IMR-90 (cell line): ENCODE measurements around the gene CYB561D2. TPM values are rescaled to one million over a fixed set of nuclear protein-coding genes. Genes with fewer than 3 reads are reported as not detected.

Source experiments
- ATAC-seq: fragments of 200-7000 bp; cut with Tn5 transposase; 2 replicates; pipeline ENCODE4 v1.9.1; 2020; ENCODE audit warnings: low read depth, mild to moderate bottlenecking, moderate library complexity
- BruUV-seq: library from RNA; stranded (reverse); fragments of 400-500 nt; replicated peaks from 2 replicates; lab custom pipeline; 2021; lab: Mats Ljungman, UMichigan
- CTCF ChIA-PET: fragments of 300-600 bp; formaldehyde crosslinking; extraction: SDS; loops from one replicate; lab custom pipeline; 2021; ENCODE audit warnings: antibody characterized with exemption; lab: Yijun Ruan, JAX
- POLR2A ChIA-PET: fragments of 300-600 bp; sonication (Branson Sonifier 250); formaldehyde crosslinking; loops from one replicate; lab custom pipeline; 2022; ENCODE audit warnings: antibody characterized with exemption; ENCODE audit not compliant: unreplicated experiment; lab: Charles Lee
- DNase-seq: peaks from one replicate; pipeline ENCODE4 v3.0.0; 2013
- H2AFZ ChIP-seq: replicated peaks from 2 replicates; pipeline ENCODE3; 2013; ENCODE audit warnings: low read length, mild to moderate bottlenecking; ENCODE audit not compliant: poor library complexity
- H2AK5ac ChIP-seq: 2 replicates; pipeline ENCODE4 v1.6.1; 2013; ENCODE audit warnings: low read depth, low read length, inconsistent platforms
- H2AK9ac ChIP-seq: replicated peaks from 2 replicates; pipeline ENCODE3; 2013; ENCODE audit warnings: mild to moderate bottlenecking, low read depth, low read length, moderate library complexity; ENCODE audit not compliant: poor library complexity
- H2BK120ac ChIP-seq: 2 replicates; pipeline ENCODE4 v1.6.1; 2013; ENCODE audit warnings: low read depth, low read length, inconsistent platforms
- H2BK15ac ChIP-seq: 3 replicates; pipeline ENCODE4 v1.6.1; 2013; ENCODE audit warnings: low read depth, low read length, inconsistent platforms
- H2BK20ac ChIP-seq: 2 replicates; pipeline ENCODE4 v1.6.1; 2013; ENCODE audit warnings: low read depth, mild to moderate bottlenecking, inconsistent platforms, low read length, moderate library complexity
- H2BK5ac ChIP-seq: 2 replicates; pipeline ENCODE4 v1.6.1; 2013; ENCODE audit warnings: mild to moderate bottlenecking, low read depth, low read length, inconsistent platforms; ENCODE audit not compliant: poor library complexity, severe bottlenecking
- H3K14ac ChIP-seq: replicated peaks from 2 replicates; pipeline ENCODE4 v1.6.1; 2013; ENCODE audit warnings: low read depth, low read length, inconsistent platforms
- H3K18ac ChIP-seq: 2 replicates; pipeline ENCODE4 v1.6.1; 2013; ENCODE audit warnings: low read depth, low read length, control low read depth
- H3K23ac ChIP-seq: 2 replicates; pipeline ENCODE4 v1.6.1; 2013; ENCODE audit warnings: low read depth, low read length, inconsistent platforms
- H3K27ac ChIP-seq: 2 replicates; pipeline ENCODE4 v1.5.1; 2013; ENCODE audit warnings: mild to moderate bottlenecking, control low read depth, low read length; ENCODE audit not compliant: insufficient read depth
- H3K27me3 ChIP-seq: 2 replicates; pipeline ENCODE4 v1.6.1; 2013; ENCODE audit warnings: low read length; ENCODE audit not compliant: control insufficient read depth, insufficient read depth
- H3K36me3 ChIP-seq: 2 replicates; pipeline ENCODE4 v1.6.1; 2013; ENCODE audit warnings: low read length, mixed read lengths; ENCODE audit not compliant: control insufficient read depth, insufficient read depth
- H3K4ac ChIP-seq: 2 replicates; pipeline ENCODE4 v1.6.1; 2013; ENCODE audit warnings: low read depth, low read length, inconsistent platforms
- H3K4me1 ChIP-seq: 2 replicates; pipeline ENCODE4 v1.6.1; 2013; ENCODE audit warnings: low read length, mixed read lengths; ENCODE audit not compliant: control insufficient read depth, insufficient read depth
- H3K4me2 ChIP-seq: 2 replicates; pipeline ENCODE4 v1.6.1; 2013; ENCODE audit warnings: low read depth, mild to moderate bottlenecking, control low read depth, low read length, moderate library complexity
- H3K4me3 ChIP-seq: 2 replicates; pipeline ENCODE4 v1.5.1; 2013; ENCODE audit warnings: low read depth, mild to moderate bottlenecking, control low read depth, low read length, moderate library complexity; ENCODE audit not compliant: insufficient read depth
- H3K56ac ChIP-seq: 2 replicates; pipeline ENCODE4 v1.6.1; 2013; ENCODE audit warnings: low read length, inconsistent platforms; ENCODE audit not compliant: insufficient read depth; ENCODE audit errors: extremely low read depth
- H3K79me1 ChIP-seq, 2 experiments: 2 replicates each; pipeline ENCODE4 v1.6.1; 2013; ENCODE audit warnings: low read length in 2 of 2, inconsistent platforms in 1 of 2, low read depth in 1 of 2
- H3K9ac ChIP-seq: 2 replicates; pipeline ENCODE4 v1.6.1; 2013; ENCODE audit warnings: low read depth, low read length, control low read depth
- H3K9me1 ChIP-seq: 2 replicates; pipeline ENCODE4 v1.6.1; 2013; ENCODE audit warnings: low read length, inconsistent platforms; ENCODE audit not compliant: insufficient read depth
- H3K9me3 ChIP-seq: 2 replicates; pipeline ENCODE4 v1.6.1; 2013; ENCODE audit warnings: low read length; ENCODE audit not compliant: control insufficient read depth, insufficient read depth
- H4K20me1 ChIP-seq: 2 replicates; pipeline ENCODE4 v1.6.1; 2013; ENCODE audit warnings: low read length, inconsistent platforms; ENCODE audit not compliant: insufficient read depth
- H4K5ac ChIP-seq: 2 replicates; pipeline ENCODE4 v1.6.1; 2013; ENCODE audit warnings: mild to moderate bottlenecking, low read depth, low read length, control low read depth
- H4K8ac ChIP-seq, 2 experiments: 2 replicates each; pipeline ENCODE4 v1.6.1; 2013; ENCODE audit warnings: low read depth in 2 of 2, low read length in 2 of 2, control low read depth in 1 of 2, inconsistent platforms in 1 of 2
- H4K91ac ChIP-seq: 2 replicates; pipeline ENCODE4 v1.6.1; 2013; ENCODE audit warnings: low read depth, low read length, inconsistent platforms; ENCODE audit not compliant: insufficient read depth
- CHD1 ChIP-seq: IDR thresholded peaks from 2 replicates; pipeline ENCODE4 v1.6.1; 2012; ENCODE audit warnings: low read depth, low read length, improper control_type of control experiment
- CTCF ChIP-seq: conservative IDR thresholded peaks from 2 replicates; pipeline ENCODE4 v1.5.1; 2012; ENCODE audit warnings: mild to moderate bottlenecking, low read depth, low read length, improper control_type of control experiment
- FOS ChIP-seq: fragments of 150-350 bp; IDR thresholded peaks from 2 replicates; pipeline ENCODE4 v1.6.1; 2016; ENCODE audit warnings: low read depth, low read length
- POLR2A ChIP-seq: IDR thresholded peaks from 2 replicates; pipeline ENCODE4 v1.6.1; 2012; ENCODE audit warnings: mild to moderate bottlenecking, low read depth, low read length
- RFX5 ChIP-seq: IDR thresholded peaks from 2 replicates; pipeline ENCODE4 v1.8.0; 2012; ENCODE audit warnings: low read depth, mild to moderate bottlenecking, low read length, moderate library complexity
- WGBS, 2 experiments: methylation state at CpG; one replicate each; pipeline versions ENCODE4 v1.1.5 to v1.1.7; 2013; ENCODE audit warnings: missing lambda C conversion rate in 2 of 2; ENCODE audit not compliant: insufficient read length in 1 of 2; ENCODE audit errors: extremely low coverage in 2 of 2; 5-methylcytosine and 5-hydroxymethylcytosine counted together
- dilution Hi-C: fragments of 300-500 bp; cut with HindIII; formaldehyde crosslinking; loops from one replicate; pipeline ENCODE4 v1.14.3; 2018; ENCODE audit warnings: low sequenced_read_pairs; ENCODE audit not compliant: unreplicated experiment
- in situ Hi-C: fragments of 300-500 bp; cut with MboI; formaldehyde crosslinking; loops from 3 replicates; pipeline ENCODE4 v1.14.3; 2019; ENCODE audit warnings: low sequenced_read_pairs, inconsistent platforms, mixed read lengths
- intact Hi-C: fragments of 100-400 bp; cut with micrococcal nuclease; formaldehyde crosslinking; loops from 2 replicates; pipeline ENCODE4 v1.10.0; 2022
- polyA plus RNA-seq, 3 experiments: library from polyadenylated mRNA; depleted of rRNA; stranded (reverse); fragments of >200 nt; gene quantifications; 2 replicates each; pipeline ENCODE4 v1.2.3, GENCODE V29; 2012; ENCODE audit warnings: low replicate concordance in 1 of 3
- total RNA-seq: library from RNA; depleted of rRNA; stranded (reverse); fragments of >200 nt; gene quantifications from 2 replicates; pipeline ENCODE4 v1.2.3, GENCODE V29; 2012

The CYB561D2 gene
- total and polyA plus RNA-seq, 2 of the 4 experiments (the other 2 are of a cell fraction), result 29.2 to 31.7 TPM

DNA sequence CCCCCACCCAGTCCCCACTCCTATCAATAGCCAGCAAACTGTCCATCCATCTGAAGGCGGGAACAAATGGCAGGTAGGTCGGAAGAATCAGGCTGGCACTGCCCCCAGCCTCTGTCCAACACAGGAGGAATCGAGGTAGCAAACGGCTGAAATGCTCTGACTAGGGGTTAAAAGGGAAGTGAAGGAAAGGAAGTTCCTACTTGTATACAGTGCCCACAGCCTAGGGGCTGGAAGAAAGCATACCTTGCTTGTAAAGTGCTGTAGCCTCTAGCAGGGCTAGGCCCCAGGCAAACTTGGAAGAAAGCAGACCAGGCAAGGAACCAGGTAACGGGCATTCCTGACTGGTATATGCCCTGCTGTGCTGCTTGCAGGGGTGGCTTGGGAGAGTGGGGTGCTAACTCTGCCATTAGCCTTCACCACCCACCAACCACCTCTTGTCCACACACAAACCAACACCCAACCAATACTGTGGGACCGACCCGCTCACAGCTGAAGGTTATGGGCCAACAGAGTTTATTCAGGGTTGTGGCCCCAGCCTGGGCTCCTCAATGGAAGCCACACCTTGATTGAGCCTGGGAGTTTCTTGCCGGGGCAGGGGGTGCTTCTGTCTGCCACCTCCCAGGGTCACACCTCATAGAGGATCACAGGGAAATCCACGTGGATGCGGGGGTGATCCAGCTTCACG, 25.0 kb upstream of the CYB561D2 start:
- in situ Hi-C loops (loop anchor here (25.0 kb wide), 3 partner anchors 1062 to 1837 kb away; partner anchors contain the start of genes ABHD14B, GPR62, MANF and PCBP4), dilution Hi-C loops (no loop called here), intact Hi-C loops (no loop called here)
- Histone ChIP-seq H3K79me1 (peaks cover 20 to 36% of the 10 kb centered on the region in 2 experiments; a peak in 3 of 4 replicates), H2BK20ac (no peak overlapping the region), H2BK5ac (no peak overlapping the region), H3K9me3 (no peaks in the 10 kb centered on the region), H2BK15ac (no peak overlapping the region), H4K8ac (no peak overlapping the region), H2AK9ac (no peak overlapping the region), H2BK120ac (no peak overlapping the region), H3K18ac (no peak overlapping the region), H4K91ac (no peak overlapping the region), H3K56ac (no peak overlapping the region), H3K4me3 (no peak overlapping the region), H3K23ac (no peak overlapping the region), H3K4ac (no peak overlapping the region), H3K9me1 (no peaks in the 10 kb centered on the region), H2AFZ (no peak overlapping the region), H3K9ac (no peak overlapping the region), H3K4me1 (peaks cover 16% of the 10 kb centered on the region), H3K27ac (no peak overlapping the region), H4K20me1 (peaks cover 7% of the 10 kb centered on the region), H3K36me3 (peaks cover 17% of the 10 kb centered on the region), H3K14ac (no peak overlapping the region), H4K5ac (no peak overlapping the region), H3K4me2 (no peak overlapping the region), H3K27me3 (no peaks in the 10 kb centered on the region), H2AK5ac (no peak overlapping the region)
- no peak for TF ChIP-seq RFX5
- TF ChIP-seq FOS, result no peak
- TF ChIP-seq POLR2A, result no peak
- no peak for TF ChIP-seq CHD1
- TF ChIP-seq CTCF, result no peak
- WGBS, 2 experiments, result 80% methylated on average over 1 of the region's 11 CpGs; no CpG with 5 or more reads in 1 of the 2 experiments
- ChIA-PET CTCF (no interaction called here), POLR2A (no interaction called here)
- ATAC-seq, result no peak
- no peak for DNase-seq
- BruUV-seq, result no TSS peak
